ENCODE results near the gene NDUFB10. TPM values are rescaled to one million over a fixed set of nuclear protein-coding genes. Genes with fewer than 3 reads are reported as not detected.

NDUFB10 gene
- total and polyA plus RNA-seq, 2 experiments from 2014 or later: 244 to 495 TPM

- Histone ChIP-seq H3K4me1 (ENCODE audit: insufficient read depth) (peaks cover 5% of the 10 kb centered on the region; the same call in 1 of the 2 replicates), H4K20me1 (replicated peaks; ENCODE audit: insufficient read depth) (no peaks in the 10 kb centered on the region; the same call in 1 of the 2 replicates), H3K9me2 (ENCODE audit: insufficient read depth) (no peaks in the 10 kb centered on the region), H3K4me3 (no peak overlapping the region), H3K79me2 (replicated peaks; ENCODE audit: insufficient read depth) (no peaks in the 10 kb centered on the region), H3K27ac (ENCODE audit: low read depth) (no peak overlapping the region), H3K4me2 (no peak overlapping the region), H3F3A (replicated peaks; ENCODE audit: low read depth) (0 out of 2 replicates have a peak, but pooled peaks cover 8% of the 10 kb centered on the region), H2AFZ (no peak overlapping the region), H3K27me3 (ENCODE audit: insufficient read depth) (no peaks in the 10 kb centered on the region), H3K36me3 (ENCODE audit: insufficient read depth) (no peaks in the 10 kb centered on the region)
- H3K9me3 Mint-ChIP-seq: no peaks in the 10 kb centered on the region
- TF ChIP-seq NANOG (IDR thresholded peaks at IDR 0.05; ENCODE audit: borderline replicate concordance) (no peak), EZH2phosphoT487 (IDR thresholded peaks at IDR 0.05; ENCODE audit: unreplicated experiment) (no peak), ZNF114 (CRISPR knock-in tag; IDR thresholded peaks at IDR 0.05) (no peak), POLR2AphosphoS5 (IDR thresholded peaks at IDR 0.05; ENCODE audit: low read depth) (no peak), JUNB (IDR thresholded peaks at IDR 0.05; ENCODE audit: unreplicated experiment) (no peak), ETS1 (IDR thresholded peaks at IDR 0.05) (no peak), STAT1 (IDR thresholded peaks at IDR 0.05; ENCODE audit: unreplicated experiment) (no peak), CREB1 (CRISPR knock-in tag; IDR thresholded peaks at IDR 0.05; ENCODE audit: low read depth) (no peak), ZNF331 (CRISPR knock-in tag; IDR thresholded peaks at IDR 0.05; ENCODE audit: low read depth) (no peak), EZH2 (IDR thresholded peaks at IDR 0.05; ENCODE audit: low read depth, unreplicated experiment) (no peak)
- TF ChIP-seq, protein P1, sequence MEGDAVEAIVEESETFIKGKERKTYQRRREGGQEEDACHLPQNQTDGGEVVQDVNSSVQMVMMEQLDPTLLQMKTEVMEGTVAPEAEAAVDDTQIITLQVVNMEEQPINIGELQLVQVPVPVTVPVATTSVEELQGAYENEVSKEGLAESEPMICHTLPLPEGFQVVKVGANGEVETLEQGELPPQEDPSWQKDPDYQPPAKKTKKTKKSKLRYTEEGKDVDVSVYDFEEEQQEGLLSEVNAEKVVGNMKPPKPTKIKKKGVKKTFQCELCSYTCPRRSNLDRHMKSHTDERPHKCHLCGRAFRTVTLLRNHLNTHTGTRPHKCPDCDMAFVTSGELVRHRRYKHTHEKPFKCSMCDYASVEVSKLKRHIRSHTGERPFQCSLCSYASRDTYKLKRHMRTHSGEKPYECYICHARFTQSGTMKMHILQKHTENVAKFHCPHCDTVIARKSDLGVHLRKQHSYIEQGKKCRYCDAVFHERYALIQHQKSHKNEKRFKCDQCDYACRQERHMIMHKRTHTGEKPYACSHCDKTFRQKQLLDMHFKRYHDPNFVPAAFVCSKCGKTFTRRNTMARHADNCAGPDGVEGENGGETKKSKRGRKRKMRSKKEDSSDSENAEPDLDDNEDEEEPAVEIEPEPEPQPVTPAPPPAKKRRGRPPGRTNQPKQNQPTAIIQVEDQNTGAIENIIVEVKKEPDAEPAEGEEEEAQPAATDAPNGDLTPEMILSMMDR (conservative IDR thresholded peaks at IDR 0.05; ENCODE audit: low read depth in 2 of 2): no peak
- TF ChIP-seq, protein P2, sequence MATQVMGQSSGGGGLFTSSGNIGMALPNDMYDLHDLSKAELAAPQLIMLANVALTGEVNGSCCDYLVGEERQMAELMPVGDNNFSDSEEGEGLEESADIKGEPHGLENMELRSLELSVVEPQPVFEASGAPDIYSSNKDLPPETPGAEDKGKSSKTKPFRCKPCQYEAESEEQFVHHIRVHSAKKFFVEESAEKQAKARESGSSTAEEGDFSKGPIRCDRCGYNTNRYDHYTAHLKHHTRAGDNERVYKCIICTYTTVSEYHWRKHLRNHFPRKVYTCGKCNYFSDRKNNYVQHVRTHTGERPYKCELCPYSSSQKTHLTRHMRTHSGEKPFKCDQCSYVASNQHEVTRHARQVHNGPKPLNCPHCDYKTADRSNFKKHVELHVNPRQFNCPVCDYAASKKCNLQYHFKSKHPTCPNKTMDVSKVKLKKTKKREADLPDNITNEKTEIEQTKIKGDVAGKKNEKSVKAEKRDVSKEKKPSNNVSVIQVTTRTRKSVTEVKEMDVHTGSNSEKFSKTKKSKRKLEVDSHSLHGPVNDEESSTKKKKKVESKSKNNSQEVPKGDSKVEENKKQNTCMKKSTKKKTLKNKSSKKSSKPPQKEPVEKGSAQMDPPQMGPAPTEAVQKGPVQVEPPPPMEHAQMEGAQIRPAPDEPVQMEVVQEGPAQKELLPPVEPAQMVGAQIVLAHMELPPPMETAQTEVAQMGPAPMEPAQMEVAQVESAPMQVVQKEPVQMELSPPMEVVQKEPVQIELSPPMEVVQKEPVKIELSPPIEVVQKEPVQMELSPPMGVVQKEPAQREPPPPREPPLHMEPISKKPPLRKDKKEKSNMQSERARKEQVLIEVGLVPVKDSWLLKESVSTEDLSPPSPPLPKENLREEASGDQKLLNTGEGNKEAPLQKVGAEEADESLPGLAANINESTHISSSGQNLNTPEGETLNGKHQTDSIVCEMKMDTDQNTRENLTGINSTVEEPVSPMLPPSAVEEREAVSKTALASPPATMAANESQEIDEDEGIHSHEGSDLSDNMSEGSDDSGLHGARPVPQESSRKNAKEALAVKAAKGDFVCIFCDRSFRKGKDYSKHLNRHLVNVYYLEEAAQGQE (IDR thresholded peaks at IDR 0.05; ENCODE audit: unreplicated experiment): no peak
- TF ChIP-seq, protein P3, sequence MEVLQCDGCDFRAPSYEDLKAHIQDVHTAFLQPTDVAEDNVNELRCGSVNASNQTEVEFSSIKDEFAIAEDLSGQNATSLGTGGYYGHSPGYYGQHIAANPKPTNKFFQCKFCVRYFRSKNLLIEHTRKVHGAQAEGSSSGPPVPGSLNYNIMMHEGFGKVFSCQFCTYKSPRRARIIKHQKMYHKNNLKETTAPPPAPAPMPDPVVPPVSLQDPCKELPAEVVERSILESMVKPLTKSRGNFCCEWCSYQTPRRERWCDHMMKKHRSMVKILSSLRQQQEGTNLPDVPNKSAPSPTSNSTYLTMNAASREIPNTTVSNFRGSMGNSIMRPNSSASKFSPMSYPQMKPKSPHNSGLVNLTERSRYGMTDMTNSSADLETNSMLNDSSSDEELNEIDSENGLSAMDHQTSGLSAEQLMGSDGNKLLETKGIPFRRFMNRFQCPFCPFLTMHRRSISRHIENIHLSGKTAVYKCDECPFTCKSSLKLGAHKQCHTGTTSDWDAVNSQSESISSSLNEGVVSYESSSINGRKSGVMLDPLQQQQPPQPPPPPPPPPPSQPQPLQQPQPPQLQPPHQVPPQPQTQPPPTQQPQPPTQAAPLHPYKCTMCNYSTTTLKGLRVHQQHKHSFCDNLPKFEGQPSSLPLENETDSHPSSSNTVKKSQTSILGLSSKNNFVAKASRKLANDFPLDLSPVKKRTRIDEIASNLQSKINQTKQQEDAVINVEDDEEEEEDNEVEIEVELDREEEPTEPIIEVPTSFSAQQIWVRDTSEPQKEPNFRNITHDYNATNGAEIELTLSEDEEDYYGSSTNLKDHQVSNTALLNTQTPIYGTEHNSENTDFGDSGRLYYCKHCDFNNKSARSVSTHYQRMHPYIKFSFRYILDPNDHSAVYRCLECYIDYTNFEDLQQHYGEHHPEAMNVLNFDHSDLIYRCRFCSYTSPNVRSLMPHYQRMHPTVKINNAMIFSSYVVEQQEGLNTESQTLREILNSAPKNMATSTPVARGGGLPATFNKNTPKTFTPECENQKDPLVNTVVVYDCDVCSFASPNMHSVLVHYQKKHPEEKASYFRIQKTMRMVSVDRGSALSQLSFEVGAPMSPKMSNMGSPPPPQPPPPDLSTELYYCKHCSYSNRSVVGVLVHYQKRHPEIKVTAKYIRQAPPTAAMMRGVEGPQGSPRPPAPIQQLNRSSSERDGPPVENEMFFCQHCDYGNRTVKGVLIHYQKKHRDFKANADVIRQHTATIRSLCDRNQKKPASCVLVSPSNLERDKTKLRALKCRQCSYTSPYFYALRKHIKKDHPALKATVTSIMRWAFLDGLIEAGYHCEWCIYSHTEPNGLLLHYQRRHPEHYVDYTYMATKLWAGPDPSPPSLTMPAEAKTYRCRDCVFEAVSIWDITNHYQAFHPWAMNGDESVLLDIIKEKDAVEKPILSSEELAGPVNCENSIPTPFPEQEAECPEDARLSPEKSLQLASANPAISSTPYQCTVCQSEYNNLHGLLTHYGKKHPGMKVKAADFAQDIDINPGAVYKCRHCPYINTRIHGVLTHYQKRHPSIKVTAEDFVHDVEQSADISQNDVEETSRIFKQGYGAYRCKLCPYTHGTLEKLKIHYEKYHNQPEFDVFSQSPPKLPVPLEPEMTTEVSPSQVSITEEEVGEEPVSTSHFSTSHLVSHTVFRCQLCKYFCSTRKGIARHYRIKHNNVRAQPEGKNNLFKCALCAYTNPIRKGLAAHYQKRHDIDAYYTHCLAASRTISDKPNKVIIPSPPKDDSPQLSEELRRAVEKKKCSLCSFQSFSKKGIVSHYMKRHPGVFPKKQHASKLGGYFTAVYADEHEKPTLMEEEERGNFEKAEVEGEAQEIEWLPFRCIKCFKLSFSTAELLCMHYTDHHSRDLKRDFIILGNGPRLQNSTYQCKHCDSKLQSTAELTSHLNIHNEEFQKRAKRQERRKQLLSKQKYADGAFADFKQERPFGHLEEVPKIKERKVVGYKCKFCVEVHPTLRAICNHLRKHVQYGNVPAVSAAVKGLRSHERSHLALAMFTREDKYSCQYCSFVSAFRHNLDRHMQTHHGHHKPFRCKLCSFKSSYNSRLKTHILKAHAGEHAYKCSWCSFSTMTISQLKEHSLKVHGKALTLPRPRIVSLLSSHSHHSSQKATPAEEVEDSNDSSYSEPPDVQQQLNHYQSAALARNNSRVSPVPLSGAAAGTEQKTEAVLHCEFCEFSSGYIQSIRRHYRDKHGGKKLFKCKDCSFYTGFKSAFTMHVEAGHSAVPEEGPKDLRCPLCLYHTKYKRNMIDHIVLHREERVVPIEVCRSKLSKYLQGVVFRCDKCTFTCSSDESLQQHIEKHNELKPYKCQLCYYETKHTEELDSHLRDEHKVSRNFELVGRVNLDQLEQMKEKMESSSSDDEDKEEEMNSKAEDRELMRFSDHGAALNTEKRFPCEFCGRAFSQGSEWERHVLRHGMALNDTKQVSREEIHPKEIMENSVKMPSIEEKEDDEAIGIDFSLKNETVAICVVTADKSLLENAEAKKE (CRISPR knock-in tag; IDR thresholded peaks at IDR 0.05): no peak
- H3K27ac Mint-ChIP-seq: no peak overlapping the region; the same call in 1 of the 2 replicates
- no peak overlapping the region for H3K4me3 Mint-ChIP-seq
- H3K4me1 Mint-ChIP-seq: peaks cover 15% of the 10 kb centered on the region
- H3K36me3 Mint-ChIP-seq (ENCODE audit: low read depth): peaks cover 16% of the 10 kb centered on the region
- peaks cover 6% of the 10 kb centered on the region for H3K27me3 Mint-ChIP-seq (ENCODE audit: insufficient read depth, low read depth, poor library complexity)
- DNase-seq (ENCODE audit: low spot score) (no peak), ATAC-seq (no peak)
Observed at GRCh38 chr16:1936945-1937479, 22.3 kb upstream of the NDUFB10 start.
